Upper lobe of left lung (tissue), 4 donors: ENCODE results near the gene EYS.

Experiments
- CTCF ChIP-seq, 6 experiments: fragments of 450-650 bp in 4 of 6; fragments of 200-600 bp in 2 of 6; sonication (generic) in 2 of 6; IDR thresholded peaks; one replicate each; pipeline ENCODE4 v1.5.1; 2016 to 2019; ENCODE audit warnings: antibody characterized with exemption in 6 of 6
- EP300 ChIP-seq, 4 donors: sonication (generic); formaldehyde crosslinking; IDR thresholded peaks; one replicate each; pipeline ENCODE4 v1.5.1; 2017; ENCODE audit warnings: antibody characterized with exemption in 4 of 4, control low read depth in 2 of 4
- POLR2A ChIP-seq, 4 donors: fragments of 450-650 bp; IDR thresholded peaks; one replicate each; pipeline ENCODE4 v1.5.1; 2016 to 2017; ENCODE audit warnings: antibody characterized with exemption in 4 of 4, mild to moderate bottlenecking in 2 of 4
- POLR2AphosphoS5 ChIP-seq, 2 donors: sonication (generic); formaldehyde crosslinking; IDR thresholded peaks; one replicate each; pipeline ENCODE4 v1.5.1; 2017; ENCODE audit warnings: antibody characterized with exemption in 2 of 2

DNA sequence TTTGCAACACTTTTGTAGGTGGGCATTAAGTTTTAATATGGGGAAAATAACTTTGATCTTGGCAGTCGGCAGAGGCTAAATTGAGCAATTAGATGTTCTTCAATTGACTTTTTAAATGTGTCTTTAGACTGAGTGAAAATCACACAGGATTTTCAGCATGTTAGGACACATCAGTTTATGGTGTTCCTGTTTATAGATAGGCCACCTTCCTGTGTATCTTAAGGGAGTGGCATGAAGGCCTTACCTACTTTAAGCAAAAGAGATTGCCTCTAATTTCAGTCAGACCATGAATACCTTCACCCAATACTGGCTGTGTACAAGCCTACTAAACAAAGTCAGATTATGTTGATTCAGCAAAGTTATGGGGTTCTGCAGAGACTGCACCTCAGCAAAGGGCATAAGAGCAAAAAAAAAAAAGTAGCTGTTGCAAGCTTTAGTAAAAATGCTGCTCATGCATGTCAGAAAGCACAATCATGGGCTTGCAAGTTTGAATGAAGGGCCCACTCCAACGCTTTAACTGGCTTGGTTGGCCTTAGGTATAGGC lies 1223.0 kb downstream of the EYS start:
- no peak for TF ChIP-seq POLR2A (IDR thresholded peaks at IDR 0.05)
- no peak for TF ChIP-seq CTCF (IDR thresholded peaks at IDR 0.05)
- no peak for TF ChIP-seq EP300 (IDR thresholded peaks at IDR 0.05)
- TF ChIP-seq POLR2AphosphoS5 (IDR thresholded peaks at IDR 0.05), result no peak
